ENCODE data around the gene MYO10.

DNA sequence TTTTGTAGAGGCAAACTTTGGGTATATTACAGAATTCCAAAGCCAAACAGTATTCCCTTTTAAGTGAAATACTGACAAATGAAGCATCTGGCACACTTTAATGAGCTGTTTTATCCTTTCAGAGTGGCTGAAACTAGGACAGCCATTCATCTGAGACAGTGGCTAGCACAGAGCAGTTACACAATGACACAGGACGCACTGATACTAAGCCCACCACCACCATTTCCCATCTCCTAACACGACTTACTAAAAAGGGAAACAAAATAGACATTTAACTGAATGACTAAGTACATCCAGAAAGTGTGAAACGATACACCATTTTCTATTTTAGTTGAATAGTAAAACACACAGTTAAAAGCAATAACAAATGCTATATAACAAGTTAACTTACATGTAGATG, 198.9 kb downstream of the MYO10 start:
- TF ChIP-seq CTCF (conservative IDR thresholded peaks at IDR 0.05; ENCODE audit: low read depth, low read length) = no peak
- no peak for TF ChIP-seq EZH2 (IDR thresholded peaks at IDR 0.05; ENCODE audit: borderline replicate concordance, low read depth, low read length, poor library complexity, severe bottlenecking)

Data from A673 (cell line).